Endodermal cell (in vitro differentiated cells): ENCODE measurements around the gene IGF2BP1. TPM values are rescaled to one million over a fixed set of nuclear protein-coding genes. Genes with fewer than 3 reads are reported as not detected.

ENCODE experiments used
- total RNA-seq, 2 donors: library from RNA; stranded (reverse); fragmentation: NEBNext Ultra II Directional in 1 of 2; extraction: Animal tissue kit (Norgen Biotek cat#: 25700) in 1 of 2; gene quantifications; 2 replicates in 1 of 2; 3 replicates in 1 of 2; pipeline ENCODE4 v1.2.1, GENCODE V29; 2021

IGF2BP1 gene
- total RNA-seq, 2 donors from 2014 or later = 333 to 360 TPM

Other genes with a start within 250 kb of the IGF2BP1 start
- 1 to 10 TPM in 1 of 2 donors, under 1 TPM in 1; 0.49 to 2.1 TPM for gene TTLL6, start 180.2 kb upstream of the IGF2BP1 start, total RNA-seq
- gene CALCOCO2, start 166.3 kb upstream of the IGF2BP1 start, total RNA-seq = 10 to 100 TPM; 38.4 to 45.2 TPM
- 10 to 100 TPM; 52.9 to 59.8 TPM for gene ATP5MC1, start 104.6 kb upstream of the IGF2BP1 start, total RNA-seq
- gene UBE2Z, start 89.0 kb upstream of the IGF2BP1 start, total RNA-seq = 10 to 100 TPM; 90.2 to 99.0 TPM
- gene SNF8, start 52.5 kb upstream of the IGF2BP1 start, total RNA-seq = 100 to 1,000 TPM; 152 to 175 TPM
- gene GIP, start 28.8 kb upstream of the IGF2BP1 start, total RNA-seq = 1 to 10 TPM in 1 of 2 donors, not detected in 1; 1.1 TPM
- under 1 TPM; 0.04 to 0.11 TPM for gene B4GALNT2, start 135.4 kb downstream of the IGF2BP1 start, total RNA-seq
- 1 to 10 TPM in 1 of 2 donors, not detected in 1; 1.1 TPM for gene GNGT2, start 213.2 kb downstream of the IGF2BP1 start, total RNA-seq
- gene ABI3, start 213.3 kb downstream of the IGF2BP1 start, total RNA-seq = 1 to 10 TPM in 1 of 2 donors, under 1 TPM in 1; 0.58 to 1.7 TPM
- 1 to 10 TPM in 1 of 2 donors, under 1 TPM in 1; 0.82 to 1.3 TPM for gene PHOSPHO1, start 233.4 kb downstream of the IGF2BP1 start, total RNA-seq